Ureter (tissue), 1 donor: ENCODE data around the gene PHOX2B. TPM values are rescaled to one million over a fixed set of nuclear protein-coding genes. Genes with fewer than 3 reads are reported as not detected.
"Not testable (repeated sequence)": the region's sequence is repeated elsewhere in the genome, so short reads cannot be mapped to it uniquely, and the experiment has no call there.

Experiments
- DNase-seq: peaks from one replicate; pipeline ENCODE4 v3.0.0-alpha.2; 2020; ENCODE audit warnings: low spot score
- total RNA-seq: library from RNA; stranded (reverse); gene quantifications from one replicate; pipeline ENCODE4 v1.2.4, GENCODE V29; 2023
- donor health status: DM: yes; HTN: yes; CAD: no.

Gene PHOX2B
- total RNA-seq, 1 donor from 2014 or later = not detected

DNA sequence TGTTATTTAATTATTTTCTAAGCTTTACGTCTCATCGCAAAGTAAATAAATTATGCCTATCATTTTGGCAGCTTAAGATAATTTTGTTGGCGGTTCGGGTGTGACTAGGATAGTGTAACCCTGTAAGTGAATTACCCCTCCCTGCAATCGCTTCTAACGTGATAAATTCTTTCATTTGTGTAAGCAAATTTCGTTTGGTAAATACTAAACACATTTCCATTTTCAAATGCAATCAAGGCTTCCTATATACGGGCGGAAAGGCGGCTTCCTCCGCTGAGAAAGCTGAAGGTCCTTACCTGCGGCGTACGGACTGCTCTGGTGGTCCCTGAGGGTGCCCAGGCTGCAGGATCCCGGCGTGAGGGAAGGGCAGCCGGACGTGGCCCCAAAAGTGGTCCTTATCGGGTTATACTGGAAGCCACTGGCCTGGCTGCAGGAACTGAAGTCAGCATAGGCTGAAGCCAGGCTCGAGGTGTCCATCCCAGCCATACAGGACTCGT lies 403 bp downstream of the PHOX2B start:
- no peak for DNase-seq

DNA sequence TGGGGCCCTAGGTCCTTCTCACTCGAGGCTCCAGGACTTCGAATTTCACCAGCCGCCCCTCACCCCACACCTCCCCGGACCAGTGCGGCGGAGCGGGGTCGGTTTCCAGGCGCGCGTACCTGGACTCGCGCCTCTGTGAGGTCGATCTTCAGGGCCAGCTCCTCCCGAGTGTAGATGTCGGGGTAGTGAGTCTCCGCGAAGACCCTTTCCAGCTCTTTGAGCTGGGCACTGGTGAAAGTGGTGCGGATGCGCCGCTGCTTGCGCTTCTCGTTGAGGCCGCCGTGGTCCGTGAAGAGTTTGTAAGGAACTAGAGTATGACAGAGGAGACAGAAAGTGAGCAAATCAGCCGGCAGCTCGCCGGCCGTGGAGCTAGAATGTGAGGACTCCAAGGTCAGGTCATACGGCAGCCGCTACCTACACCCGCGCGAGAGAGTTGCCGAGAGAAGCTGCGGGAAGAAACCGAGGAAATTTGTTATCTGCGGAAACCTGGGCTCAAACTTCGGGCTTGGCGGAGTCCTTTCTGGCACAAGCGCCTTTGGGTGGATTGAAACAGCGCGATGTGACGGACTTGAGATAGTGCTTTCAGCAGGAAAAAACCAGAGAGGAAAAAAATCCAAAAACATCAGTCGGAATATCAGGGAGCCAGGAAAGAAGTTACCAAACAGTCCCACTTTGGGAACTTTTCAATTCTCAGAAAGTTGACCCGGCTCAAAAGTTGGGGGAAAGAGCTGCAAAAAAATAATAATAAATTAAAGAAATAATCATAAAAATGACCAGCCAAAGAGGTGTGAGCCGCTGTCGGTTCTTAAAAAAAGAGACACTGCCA lies 1.1 kb downstream of the PHOX2B start:
- DNase-seq = no peak

DNA sequence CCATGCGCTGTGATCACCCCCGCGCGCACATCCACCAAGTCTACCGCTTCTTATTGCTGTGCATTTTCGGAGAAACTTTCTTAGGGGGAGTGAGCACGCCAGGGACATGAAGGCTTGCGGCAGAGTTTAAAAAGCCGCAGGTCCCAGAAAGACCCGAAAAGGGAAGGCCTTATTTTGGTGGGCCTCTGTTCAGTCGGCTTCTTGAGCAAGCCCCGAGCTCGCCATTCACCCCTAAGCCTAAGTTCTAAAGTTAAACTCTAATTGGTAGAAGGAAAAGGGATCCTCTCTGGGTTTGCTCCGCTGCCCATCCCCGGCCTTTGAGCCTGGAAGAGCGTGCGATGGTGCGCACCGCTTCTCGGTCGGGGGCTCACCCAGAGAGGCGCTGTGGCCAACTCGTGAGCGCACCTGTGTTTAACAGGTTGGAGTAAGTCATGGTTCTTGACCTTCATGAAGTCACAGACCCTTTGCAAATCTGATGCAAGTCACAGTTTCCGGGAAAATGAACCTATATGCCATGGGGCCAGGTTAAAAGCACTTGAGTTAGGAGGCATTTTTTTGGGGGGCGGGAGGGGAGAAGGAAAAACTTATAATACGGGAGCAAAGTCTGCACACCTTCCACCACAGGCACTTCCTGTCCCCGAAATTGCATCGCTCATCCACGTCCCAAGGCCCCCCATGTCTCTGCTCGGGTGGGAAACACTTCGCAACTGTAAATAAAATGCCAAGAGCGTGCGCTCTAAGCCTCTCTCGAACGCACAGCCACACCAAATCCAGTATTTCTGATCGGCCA lies 1.9 kb downstream of the PHOX2B start:
- DNase-seq = no peak

DNA sequence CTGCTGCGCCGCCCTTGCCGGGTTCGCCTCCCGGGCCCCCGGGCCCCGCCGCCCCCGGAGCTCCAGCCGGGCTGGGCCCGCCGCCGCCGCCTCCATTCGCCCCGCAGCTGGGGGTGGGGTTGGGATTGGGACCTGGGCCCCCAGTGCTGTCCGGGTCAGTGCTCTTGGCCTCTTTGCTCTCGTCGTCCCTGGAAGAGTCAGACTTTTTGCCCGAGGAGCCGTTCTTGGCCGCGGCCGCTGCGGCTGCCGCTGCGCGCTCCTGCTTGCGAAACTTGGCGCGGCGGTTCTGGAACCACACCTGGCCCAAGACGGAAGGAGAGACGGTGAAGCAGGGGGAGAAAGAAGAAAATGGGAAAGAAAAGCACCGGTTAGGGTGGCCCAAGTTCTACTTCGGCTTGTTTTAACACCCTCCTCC lies 2.5 kb downstream of the PHOX2B start:
- no peak for DNase-seq

DNA sequence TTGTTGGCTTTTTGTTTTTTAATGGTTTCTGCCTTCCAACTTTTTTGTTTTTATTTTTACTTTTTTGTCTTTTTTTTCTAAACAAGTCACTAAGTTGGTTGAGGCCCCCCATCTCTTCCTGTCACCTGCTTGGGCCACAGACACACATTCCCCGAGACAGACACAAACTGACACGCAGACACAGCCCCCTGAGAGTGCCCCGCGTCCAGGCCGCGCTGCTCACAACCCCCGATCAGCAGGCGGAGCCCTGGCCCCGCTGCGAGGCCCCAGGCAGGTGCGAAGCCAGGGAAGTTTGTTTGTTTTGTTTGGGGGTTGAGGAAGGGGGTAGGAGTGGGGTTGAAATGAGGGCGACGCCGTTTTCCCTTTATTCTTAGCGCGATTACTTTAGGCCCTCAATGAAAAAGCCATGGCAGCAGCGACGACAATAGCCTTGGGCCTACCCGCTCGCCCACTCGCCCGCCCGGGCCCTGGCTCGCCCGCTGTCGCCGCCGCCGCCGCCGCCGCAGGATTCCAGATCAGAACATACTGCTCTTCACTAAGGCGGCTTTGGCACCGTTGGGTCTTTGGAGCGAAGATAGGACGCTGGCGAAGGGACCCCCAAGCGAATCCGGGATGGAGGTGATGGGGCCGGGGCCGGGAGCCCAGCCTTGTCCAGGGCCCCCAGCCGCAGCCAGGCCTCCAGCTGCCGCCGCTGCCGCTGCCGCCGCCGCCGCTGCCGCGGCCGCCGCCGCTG lies 3.1 kb downstream of the PHOX2B start:
- no peak for DNase-seq

DNA sequence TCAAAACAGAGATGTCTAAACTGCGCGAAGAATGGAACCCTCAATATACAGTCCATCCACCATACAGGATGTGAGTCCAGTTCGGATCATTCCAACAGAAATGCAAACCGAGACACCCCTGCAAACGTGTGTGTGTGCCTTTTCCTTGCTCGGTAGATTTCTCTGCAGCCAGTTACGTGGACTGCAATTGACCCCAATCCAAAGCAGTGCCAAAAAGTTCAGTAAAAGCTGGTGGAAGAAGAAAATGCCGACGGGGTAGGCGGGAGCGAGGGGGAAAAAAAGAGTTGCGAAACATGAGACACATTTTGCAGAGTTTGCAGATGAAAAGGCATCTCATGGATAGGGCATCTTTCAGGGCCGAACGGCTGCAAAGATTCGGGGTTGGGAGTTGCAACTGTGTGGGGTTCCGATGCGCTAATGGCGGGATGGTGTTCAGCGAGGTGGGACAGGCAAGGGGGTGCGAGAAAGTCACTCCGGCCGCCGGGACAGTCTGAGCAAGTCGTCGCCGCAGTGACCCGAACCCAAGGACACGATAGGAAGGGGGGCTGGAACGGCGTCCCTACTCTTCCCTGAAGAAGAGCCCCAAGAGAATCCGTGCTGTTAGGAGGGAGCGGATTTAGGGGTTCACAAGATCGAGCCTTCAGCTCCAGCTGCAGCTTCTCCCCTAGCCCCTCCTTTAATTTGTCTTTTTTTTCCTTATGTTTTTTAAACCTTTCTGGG lies 3.8 kb downstream of the PHOX2B start:
- no peak for DNase-seq

DNA sequence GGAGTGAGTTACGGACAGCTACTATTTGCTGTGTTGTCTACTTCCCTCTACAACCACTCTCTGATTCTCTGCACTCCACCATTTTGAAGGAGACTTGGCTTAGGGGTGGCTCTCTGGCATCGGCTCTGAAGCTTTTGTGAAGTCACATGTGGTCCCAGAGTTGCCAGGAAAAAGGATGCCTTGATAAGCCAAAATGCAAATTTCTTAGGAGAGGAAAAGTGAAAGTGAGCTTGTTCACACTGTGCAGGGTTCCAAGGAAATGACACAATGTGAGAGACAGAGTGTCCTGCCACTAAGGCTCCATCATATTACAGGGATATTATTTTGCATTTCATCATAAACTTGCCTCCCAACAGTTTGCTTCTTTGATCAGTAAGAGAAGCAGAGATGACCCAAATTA lies 7.2 kb downstream of the PHOX2B start:
- DNase-seq = no peak

DNA sequence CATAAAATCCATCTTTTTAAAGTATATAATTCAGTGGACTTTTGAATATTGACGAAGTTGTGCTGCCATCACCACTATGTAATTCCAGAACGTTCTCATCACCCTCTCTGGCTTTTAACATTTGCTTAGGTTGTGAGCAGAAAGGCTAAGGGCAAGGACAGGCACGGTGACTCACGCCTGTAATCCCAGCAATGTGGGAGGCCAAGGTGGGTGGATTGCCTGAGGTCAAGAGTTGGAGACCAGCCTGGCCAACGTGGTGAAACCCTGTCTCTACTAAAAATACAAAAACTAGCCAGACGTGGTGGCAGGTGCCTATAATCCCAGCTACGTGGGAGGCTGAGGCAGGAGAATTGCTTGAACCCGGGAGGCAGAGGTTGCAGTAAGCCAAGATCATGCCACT lies 11.0 kb downstream of the PHOX2B start:
- DNase-seq = not testable (repeated sequence)

DNA sequence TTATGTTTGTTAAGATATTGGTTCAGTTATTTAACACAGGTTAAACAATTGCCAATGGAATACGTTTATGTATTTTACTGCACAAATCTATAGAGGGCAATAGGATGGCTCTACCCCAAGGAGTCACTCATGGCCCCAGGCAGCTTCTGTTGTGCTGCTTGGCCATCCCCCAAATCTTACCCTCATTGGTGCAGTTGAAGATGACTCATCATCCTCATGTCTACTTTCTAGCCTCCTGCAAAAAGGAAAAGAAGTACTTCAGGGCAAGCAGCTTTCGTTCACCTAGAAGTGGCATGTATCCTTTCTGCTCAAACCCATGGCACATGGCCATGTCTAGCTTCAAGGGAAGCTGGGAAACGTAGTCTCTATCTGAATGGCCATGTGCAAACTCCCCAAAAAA lies 14.2 kb downstream of the PHOX2B start:
- DNase-seq = no peak

DNA sequence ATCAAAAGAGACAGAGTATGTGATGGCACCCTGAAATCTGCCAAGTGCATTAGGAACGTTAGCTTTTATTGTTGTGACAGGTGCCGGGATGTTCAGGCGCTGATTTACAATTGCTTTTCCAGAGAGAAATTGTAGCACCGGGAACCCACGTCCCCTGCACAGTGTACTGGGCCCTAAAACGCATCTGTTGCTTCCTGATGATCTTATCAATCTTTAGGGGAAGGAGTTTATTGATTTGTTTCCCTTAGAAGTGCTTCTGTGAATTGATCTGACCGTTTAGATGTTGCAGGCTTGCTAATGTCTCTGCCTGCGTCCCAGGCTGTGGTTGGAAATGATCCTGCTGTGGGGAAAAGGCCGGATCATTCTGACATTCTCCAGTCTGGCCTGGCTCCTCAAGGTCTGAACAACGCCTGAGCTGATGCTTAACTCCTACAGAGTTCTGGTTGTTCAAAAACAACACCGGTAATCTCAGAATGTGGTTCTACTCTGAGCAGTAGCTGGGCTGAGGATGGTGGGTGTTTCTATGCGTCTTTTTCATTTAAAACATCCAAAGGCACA lies 16.9 kb downstream of the PHOX2B start:
- no peak for DNase-seq

DNA sequence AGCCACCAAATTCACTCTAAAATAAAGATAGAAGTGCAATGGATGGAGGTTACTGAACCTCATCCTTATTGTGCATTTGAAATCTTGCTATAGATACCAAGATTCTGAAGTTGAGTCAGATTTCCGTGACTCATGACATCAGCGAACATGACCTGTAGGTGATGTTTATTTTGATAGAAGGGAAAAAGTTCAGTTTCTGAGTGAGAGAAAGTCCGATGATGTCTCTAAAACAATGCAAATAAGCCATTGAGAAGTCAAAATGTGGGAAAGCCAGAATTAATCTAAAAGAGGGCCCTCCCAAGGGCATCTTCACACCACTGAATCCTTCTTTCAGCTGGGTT lies 20.0 kb downstream of the PHOX2B start:
- DNase-seq = no peak

DNA sequence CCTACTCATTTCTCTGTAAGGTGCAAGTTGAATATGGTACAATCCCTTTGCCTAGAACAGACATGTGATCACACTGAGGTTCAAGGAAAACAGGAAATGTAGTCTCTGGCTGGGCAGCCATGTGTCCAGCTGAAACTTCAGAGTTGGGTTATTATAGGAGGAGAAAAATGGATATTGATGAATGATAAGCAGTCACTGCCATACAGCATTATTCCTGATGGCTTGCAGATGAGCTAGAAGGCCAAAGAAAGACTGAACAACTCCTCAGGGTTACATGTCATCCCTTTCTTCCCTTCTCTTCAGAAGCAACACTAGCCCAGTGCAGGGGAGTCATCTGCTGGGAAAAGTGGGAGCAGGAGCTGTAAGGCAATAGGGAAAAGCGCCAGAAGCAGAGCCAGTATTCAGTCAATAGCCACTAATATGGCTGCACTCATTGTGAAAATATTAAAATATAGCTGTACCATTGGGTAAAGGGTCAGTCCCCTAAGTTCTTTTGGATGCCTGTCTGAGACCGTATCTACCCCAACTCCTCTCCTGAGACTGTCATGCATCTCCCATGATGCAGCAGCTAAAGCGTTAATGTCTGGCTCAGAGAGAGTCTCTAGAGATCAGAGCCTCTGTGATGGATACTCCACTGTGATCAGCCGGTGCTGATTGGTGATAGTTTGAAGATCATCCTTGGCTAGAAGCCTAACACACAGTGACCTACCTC lies 20.5 kb downstream of the PHOX2B start:
- no peak for DNase-seq

DNA sequence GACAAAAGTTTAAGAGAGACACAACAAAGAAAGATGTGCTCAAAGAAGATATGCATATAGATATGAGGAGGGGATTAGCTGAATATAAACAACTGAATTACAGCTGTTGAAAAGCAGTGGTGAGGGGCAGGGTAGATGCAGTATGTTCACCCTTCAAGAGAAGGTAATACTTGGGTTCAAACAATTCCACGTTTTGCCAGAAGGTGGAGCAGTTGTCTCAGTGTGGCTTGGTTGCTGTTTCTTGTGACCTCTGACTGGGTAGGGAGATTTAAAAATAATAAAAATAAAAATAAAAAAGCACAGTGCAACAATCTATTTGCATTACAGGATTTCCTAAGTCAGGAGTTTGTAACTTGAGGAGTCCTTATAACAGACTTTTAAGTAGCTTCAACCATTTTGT lies 23.3 kb downstream of the PHOX2B start:
- DNase-seq = no peak

DNA sequence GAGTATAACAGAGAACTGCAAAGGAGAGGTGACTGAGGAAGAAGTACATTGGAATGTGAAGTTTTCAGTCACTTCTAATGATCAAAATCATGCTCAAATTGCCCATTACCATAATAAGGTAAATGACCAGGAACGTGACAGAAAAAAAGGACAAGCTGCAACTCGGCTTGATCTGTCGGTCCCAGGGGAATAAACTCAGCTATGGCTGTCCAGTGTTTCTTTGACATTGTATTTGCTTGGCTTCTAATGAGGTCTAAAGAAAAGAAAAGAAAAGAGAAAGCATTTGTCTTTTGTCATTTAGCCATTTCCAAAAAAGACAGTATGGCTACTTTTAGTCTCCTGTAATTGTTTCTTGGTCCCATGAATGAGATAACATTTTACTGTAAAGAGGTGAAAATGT lies 25.2 kb downstream of the PHOX2B start:
- DNase-seq = no peak

DNA sequence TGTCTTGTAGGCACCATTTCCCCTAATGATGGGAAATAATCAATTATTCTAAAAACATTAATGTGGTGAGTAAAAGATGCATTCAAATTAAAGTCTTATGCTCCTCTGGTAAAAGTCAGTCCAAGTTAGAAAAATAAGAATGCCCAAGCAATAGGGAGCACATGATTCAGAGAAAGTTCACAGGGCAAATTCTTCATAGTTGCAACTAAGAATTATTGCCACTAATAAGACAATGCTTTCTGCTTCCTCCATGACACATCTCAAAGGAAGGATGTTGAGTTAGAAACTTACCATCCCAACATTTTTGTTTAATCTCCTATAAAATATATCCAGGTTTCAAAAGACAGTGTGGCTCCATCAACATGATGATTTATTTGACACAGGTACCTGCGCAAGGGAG lies 26.3 kb downstream of the PHOX2B start:
- no peak for DNase-seq

DNA sequence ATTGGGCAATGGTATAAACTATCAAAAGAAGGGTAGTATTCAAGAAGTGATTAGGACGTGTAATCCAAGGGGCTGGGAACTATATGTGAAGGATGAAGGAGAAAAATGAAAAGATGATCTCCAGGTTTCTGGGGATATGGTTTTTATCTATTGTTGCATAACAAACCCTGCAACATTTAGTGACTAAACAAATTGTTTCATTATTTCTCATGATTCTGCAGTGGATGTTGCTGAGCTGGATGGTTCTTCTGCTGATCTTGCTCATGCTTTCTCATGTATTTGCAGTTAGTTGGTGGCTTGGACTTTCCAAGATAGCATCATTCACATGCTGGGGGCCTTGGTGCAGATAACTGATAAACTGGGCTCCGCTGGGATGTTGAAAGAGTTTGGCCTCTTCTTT lies 29.1 kb downstream of the PHOX2B start:
- DNase-seq = no peak

DNA sequence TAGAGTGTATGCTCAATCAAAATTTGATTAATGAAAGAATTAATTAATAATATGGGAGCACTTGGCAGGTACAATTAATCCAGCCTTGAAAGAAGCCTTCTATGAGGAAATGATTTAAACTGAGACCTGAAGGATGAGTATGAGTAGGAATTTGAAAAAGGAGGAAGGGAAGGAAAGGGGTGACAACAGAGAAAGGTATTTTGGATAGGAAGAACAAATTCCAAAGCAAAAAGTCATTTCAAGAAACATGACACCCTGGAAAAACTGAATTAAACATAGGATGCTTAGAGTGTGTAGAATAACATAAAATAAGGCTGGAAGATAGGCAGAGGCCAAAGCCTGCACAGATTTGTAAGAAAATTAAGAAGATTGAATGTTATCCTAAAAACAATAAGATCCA lies 29.6 kb downstream of the PHOX2B start:
- DNase-seq = no peak

DNA sequence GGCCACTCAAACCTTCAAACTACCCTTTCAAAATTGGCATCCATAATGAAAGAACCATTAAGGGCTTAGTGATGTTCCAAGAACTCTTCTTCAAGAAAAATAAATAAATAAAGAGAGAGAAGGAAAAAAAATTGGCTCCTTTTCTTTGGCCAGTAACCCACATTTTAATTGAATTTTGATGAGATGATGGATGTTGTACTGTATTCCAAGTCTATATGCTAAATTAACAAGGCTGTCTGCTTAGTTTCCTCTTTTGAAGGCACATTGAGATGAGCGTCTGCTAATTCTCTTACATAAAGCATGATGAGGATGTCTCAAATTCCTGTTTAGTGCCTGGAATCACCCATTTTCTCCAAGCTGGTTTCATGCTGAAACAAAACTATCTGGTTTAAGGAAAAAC lies 33.4 kb downstream of the PHOX2B start:
- no peak for DNase-seq

DNA sequence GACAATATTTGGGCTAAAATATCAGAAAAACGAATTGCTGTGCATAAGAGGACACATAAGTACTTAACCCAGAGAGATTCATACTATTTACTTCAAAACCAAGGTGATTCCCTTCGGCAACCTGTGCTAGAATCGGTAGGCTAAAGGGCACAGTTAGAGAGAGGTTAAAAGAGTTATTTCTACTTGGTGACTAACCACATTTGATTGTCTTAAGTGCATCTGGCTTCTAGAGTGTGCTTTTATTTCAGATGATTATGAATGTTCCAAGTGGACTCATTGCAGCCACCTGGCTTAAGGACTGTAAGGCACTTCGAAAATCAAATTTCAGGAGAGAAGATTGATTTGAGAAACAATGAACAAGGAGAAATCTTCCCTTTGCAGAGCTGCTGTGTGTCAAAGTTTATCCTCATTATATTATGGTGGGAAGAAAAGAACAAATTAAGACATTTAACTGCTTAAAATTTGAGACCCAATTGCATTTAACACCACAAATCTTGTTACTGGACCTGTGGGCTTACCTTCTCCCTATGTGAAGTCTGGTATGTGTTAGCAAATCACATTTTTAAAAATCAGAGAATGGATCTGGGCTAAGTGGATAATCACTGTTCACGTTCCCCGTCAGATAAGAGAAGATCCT lies 34.0 kb downstream of the PHOX2B start:
- no peak for DNase-seq

DNA sequence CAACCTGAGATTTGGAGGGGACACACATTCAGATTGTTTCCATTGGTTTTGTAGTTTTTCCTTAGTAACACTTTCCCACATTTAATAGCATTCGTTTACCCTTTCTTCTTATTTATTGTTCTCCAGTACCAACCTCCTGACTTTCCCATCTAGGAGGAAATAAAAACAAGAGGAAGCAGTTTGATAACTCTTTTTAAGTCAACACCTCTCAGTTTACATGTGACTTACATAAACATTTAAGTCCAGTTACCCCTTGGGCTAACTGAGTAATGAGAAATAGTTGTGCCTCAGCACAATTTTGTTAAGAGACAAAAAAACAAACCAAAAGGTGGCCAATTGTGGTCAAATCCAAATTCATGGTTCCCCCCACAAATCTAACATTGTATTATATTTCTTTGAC lies 34.8 kb downstream of the PHOX2B start:
- no peak for DNase-seq
